Measurements from ENCODE around the gene C1orf56. TPM values are rescaled to one million over a fixed set of nuclear protein-coding genes. Genes with fewer than 3 reads are reported as not detected.

C1orf56 gene
- total and polyA plus RNA-seq, 2 of the 13 experiments (the other 11 are each of a cell fraction or from before 2014, with no cell fraction given) = 1.5 to 3.2 TPM

GRCh38 chr1:151009206-151009587 lies 38.4 kb upstream of the C1orf56 start:
- ChIA-PET CTCF (ENCODE audit: low intra/inter-chr PET ratio, low total read pairs) (no interaction called here), POLR2A (interaction anchor here (0.5 kb wide), 1 partner anchor 210 kb away, joined by 3 read pairs; no protein-coding TSS in a partner anchor)
- ATAC-seq = no peak
- Histone ChIP-seq H3K4me1 (ENCODE audit: insufficient read depth, low read length) (peaks cover 77% of the 10 kb centered on the region), H3K36me3 (replicated peaks in 1 of 2; ENCODE audit: control insufficient read depth in 1 of 2, insufficient read depth in 2 of 2, low read length in 2 of 2) (no peaks in the 10 kb centered on the region), H4K20me1 (ENCODE audit: insufficient read depth, low read length) (no peaks in the 10 kb centered on the region), H3K27ac (ENCODE audit: extremely low read length, insufficient read depth, low read length) (peak overlapping the region; percentile 100), H3K4me2 (ENCODE audit: low read depth, low read length) (peak overlapping the region; percentile 93), H3K9me3 (ENCODE audit: low read length) (no peaks in the 10 kb centered on the region), H3K27me3 (ENCODE audit: control insufficient read depth in 1 of 2, insufficient read depth in 2 of 2, low read length in 2 of 2) (no peaks in the 10 kb centered on the region; a peak in 1 of 5 replicates), H2AFZ (ENCODE audit: low read length) (peak overlapping the region; percentile 35), H3K9ac (ENCODE audit: insufficient read depth, low read depth, low read length) (peak overlapping the region; percentile 98), H3K4me3 (replicated peaks in 1 of 3; ENCODE audit: insufficient read depth in 1 of 3, low read depth in 2 of 3, low read length in 3 of 3) (peak overlapping the region; percentile 66 to 99 (median 91)), H3K79me2 (ENCODE audit: insufficient read depth, low read length) (peaks cover 32% of the 10 kb centered on the region)
- intact Hi-C loops (cut with micrococcal nuclease; ENCODE audit: unreplicated experiment) (loop anchor here (5.0 kb wide), 2 partner anchors 37 to 38 kb away; partner anchors contain the start of genes C1orf56 and CERS2), in situ Hi-C loops (cut with HindIII; ENCODE audit: extremely low pct_ligation_motif_present, low pct_unique_long_range_greater_than_20kb) (no loop called here)
- FAIRE-seq = no peak
- 5% methylated on average over 3 of the region's 3 CpGs for WGBS (ENCODE audit: low lambda C conversion rate)
- BruUV-seq (replicated peaks) = TSS peak; percentile 42
- no peak for DNase-seq (ENCODE audit: low spot score)
- TF ChIP-seq TFE3 (CRISPR knock-in tag; IDR thresholded peaks at IDR 0.05) (no peak), RFXANK (CRISPR knock-in tag; IDR thresholded peaks at IDR 0.05) (no peak), ZNF580 (CRISPR knock-in tag; IDR thresholded peaks at IDR 0.05; ENCODE audit: borderline replicate concordance, low read depth) (0 out of 2 replicates have a peak, but pooled peaks have one; percentile 1), HMGXB4 (CRISPR knock-in tag; IDR thresholded peaks at IDR 0.05; ENCODE audit: borderline replicate concordance in 1 of 2, low read depth in 1 of 2) (no peak), CSRNP1 (CRISPR knock-in tag; IDR thresholded peaks at IDR 0.05) (0 out of 2 replicates have a peak, but pooled peaks have one; percentile 10), ARID2 (CRISPR knock-in tag; IDR thresholded peaks at IDR 0.05; ENCODE audit: borderline replicate concordance) (0 out of 2 replicates have a peak, but pooled peaks have one; percentile 49), SOX5 (CRISPR knock-in tag; IDR thresholded peaks at IDR 0.05; ENCODE audit: borderline replicate concordance) (peak; percentile 3; the same call in 1 of the 2 replicates), NFE2L1 (CRISPR knock-in tag; IDR thresholded peaks at IDR 0.05; ENCODE audit: borderline replicate concordance) (no peak), ZNF281 (CRISPR knock-in tag; IDR thresholded peaks at IDR 0.05; ENCODE audit: borderline replicate concordance) (no peak), TOPORS (CRISPR knock-in tag; IDR thresholded peaks at IDR 0.05) (0 out of 2 replicates have a peak, but pooled peaks have one; percentile 11), ZFP36L1 (CRISPR knock-in tag; IDR thresholded peaks at IDR 0.05) (no peak), THYN1 (CRISPR knock-in tag; IDR thresholded peaks at IDR 0.05; ENCODE audit: borderline replicate concordance, low read depth) (no peak), NAIF1 (CRISPR knock-in tag; IDR thresholded peaks at IDR 0.05; ENCODE audit: borderline replicate concordance) (no peak)
